ENCODE data around the gene PDLIM5.
A peak's percentile ranks its signal among the peaks of the same experiment; 100 is the strongest.

Gene PDLIM5

DNA sequence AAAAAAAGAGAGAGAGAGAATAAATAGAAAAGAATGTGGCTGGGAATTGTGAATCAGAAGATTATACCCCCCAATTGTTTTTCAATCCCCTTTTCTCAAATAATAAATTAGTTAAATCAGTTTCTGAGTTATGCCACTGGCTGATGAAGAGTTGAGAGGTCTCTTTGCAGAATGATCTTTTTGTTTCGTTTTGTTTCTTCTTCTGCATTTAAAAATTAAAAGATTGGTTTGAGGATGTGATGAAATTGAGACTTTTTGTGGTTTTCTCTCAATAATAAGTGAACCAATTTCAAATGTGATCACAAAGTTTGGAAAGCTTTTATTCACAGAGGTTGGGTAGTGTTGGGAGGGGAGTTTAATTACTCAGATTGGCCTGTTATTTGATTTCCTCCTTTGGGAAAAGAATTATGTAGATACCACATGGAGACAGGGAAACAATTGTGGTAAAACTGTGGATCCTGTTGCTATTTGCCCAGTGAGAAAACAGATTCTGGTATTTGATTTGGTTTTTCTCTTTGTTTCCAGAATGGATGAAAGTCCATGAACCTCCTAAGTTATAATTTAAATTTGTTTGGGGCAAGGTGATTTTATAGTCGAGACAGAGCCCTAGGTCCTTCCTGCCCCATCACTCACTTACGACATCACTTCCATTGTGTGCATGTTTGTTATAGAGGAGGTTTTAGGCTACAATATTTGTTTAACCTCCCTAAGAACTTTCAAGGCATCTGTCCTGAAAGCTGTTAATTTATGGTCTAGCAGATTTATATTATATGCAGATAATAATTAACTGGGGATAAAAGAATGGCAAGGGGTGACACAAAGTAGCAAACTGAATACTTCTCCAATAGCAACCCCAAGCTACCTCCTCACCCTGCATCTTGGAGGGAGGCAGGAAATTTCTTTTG lies 214.0 kb downstream of the PDLIM5 start:
- DNase-seq, result no peak

GRCh38 chr4:94668724-94669123 lies 217.0 kb downstream of the PDLIM5 start:
- no peak for DNase-seq

GRCh38 chr4:94669672-94670664 lies 218.2 kb downstream of the PDLIM5 start:
- no peak for DNase-seq

DNA sequence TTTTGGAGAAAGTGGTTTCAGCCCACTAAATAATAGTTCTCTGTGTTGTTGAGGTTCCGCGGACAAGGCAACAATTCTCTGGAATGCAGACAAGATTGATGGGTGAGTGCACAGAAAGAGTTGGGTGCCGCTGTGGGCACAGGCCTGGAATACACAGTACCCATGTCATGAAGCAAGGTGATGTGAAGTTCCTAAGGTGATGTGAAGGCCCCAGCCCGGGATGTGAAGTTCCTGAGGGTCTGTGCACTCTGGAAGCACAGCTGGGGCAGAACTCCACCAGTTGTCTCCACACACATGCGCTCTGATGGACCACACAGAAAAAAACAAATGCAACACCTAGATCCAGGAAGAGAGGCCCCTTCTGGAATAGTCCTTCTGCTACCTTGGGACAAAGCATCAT lies 219.4 kb downstream of the PDLIM5 start:
- DNase-seq, result no peak

DNA sequence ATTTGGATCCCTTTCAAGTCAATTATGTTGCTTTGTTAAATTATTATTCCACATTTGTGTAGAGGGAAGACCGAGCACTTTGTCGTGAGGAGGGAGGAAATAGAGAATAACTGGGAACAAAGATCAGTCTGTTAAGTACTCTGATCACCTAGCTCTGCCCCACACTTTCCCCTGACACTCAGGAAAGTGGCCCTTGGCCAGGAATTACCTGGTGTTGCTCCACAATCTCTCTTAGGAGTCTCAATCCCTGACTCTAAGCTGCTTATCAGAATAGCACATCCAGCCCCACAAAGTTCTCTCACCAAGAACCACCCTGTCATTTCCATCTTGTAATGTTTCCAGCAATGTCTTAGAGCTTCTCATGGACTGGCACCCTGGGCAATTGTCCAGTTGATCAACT lies 222.2 kb downstream of the PDLIM5 start:
- DNase-seq, result no peak

DNA sequence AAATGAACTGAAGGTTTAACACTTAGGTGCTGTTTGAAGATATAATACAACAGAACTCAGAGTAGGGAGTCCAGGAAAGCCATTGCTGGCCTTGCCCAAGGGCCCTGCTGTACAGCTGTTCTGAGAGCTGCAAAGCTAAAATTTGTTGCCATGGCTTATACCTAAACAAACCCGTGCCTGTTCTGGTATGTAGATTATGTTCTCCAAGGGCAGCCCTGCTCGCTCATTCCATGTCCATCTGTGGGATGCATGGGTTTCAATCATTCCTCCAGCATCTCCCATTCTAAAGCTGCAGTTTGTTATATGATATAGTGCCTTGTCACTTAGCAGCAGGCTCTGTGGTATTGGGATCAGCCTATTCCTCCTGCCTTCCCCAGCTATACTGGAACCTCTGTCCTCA lies 225.2 kb downstream of the PDLIM5 start:
- no peak for DNase-seq

DNA sequence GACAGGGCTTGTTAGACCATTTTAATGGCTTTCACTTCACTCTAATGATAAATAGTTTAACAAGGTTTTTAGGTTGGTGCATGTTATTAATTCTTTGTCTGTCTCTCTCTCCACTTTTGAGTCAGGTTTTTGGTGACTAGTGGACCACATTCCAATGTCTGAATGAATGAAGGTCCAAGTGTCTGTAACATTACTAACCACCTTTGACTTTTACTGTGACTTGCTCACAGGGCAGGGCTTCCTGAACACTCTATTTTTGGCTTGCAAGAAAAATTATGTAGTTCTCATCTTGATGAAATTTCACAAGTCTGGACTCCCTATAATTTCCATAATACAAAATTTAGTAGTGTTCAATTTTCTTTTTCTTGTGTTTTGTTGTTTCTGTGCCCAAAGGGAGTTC lies 227.2 kb downstream of the PDLIM5 start:
- no peak for DNase-seq

DNA sequence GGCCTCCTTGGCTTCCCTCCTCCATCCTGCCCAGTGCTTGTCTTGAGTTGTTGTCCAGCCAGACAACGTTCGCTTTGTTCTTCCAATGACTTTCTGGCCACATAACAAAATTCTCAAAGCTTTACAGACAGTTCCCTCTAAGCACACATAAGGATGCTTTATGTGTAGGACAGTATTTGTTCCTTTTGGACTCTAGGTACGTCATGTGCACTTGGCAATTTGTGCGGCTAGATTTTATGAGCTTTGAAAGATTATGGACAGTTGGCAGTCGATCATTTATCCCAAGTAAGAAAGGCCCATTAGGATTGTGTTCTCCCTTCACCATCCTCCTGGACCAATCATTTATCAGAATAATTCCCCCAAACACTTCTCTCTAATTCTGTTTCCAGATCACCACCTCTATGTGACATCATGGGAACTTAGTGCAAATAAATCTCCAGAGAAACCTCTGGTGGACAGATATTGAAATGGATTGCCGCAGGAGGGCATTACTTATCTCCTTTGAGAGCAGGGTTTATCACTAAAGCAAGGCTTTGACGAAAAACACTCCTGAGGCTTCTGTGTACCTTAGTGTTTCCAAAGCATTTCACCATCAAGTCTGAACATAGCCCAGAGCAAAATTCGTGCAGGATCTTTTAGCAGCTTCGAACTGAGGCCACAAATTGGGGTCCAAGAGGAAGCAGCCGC lies 228.6 kb downstream of the PDLIM5 start:
- no peak for DNase-seq

GRCh38 chr4:94686086-94686485 lies 234.3 kb downstream of the PDLIM5 start:
- no peak for DNase-seq

DNA sequence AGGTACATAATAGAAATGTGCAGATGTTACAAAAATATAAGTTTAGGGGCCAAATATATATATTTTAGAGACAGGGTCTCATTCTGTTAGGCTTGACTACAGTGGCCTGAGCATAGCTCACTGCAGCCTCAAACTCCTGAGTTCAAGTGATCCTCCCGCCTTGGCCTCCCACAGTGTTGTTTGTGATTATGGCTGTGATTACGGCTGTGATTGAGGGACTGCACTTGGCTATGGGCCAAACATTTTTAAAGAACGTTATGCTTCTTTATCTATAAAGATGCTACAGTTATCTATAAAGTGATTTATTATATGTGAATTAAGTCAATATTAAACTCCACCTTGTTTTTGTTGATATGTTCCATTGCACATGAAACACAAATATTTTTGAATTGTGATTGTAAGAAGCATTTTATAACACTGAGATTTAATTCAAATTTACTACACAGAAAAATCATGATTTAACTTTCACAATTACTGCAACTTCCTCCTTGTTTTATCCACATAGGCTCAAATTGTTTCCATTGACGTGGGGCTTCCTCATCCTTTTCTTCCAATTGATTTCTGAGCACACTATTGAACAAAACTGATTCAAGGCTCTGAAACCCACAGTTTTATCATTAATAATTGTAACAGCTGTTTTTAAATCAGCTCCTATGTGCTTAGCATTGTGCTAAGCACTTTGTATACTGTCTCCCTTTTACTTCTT lies 237.6 kb downstream of the PDLIM5 start:
- DNase-seq, result peak; percentile 16 to 29 (median 28)

GRCh38 chr4:94690851-94691254 lies 239.1 kb downstream of the PDLIM5 start:
- peak in 2 of 3 donors; percentile 11 to 31 for DNase-seq

GRCh38 chr4:94691552-94691951 lies 239.8 kb downstream of the PDLIM5 start:
- no peak for DNase-seq

DNA sequence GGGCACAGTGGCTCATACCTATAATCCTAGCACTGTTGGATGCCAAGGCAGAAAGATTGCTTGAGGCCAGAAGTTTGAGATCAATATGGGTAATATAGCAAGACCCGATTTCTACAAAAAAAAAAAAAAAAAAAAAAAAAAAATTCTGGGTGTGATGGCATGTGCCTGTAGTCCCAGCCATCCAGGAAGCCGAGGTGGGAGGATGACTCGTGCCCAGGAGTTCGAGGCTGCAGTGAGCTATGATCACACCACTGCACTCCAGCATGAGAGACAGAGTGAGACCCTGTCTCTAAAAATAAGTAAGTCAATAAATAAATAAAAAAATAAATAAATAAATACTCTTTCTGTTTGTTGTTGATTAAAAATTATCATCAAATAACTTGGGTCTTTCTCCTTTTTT lies 243.6 kb downstream of the PDLIM5 start:
- DNase-seq, result peak; percentile 28 to 52 (median 35)

- no peak for DNase-seq
These were observed 246.4 kb downstream of the PDLIM5 start for GRCh38 chr4:94698187-94698586.

- DNase-seq, result no peak
These were observed 248.6 kb downstream of the PDLIM5 start for GRCh38 chr4:94700298-94700697.

- no peak for DNase-seq
These were observed 250.0 kb downstream of the PDLIM5 start for GRCh38 chr4:94701631-94702300.

GRCh38 chr4:94711635-94712034 lies 259.9 kb downstream of the PDLIM5 start:
- no peak for DNase-seq

- DNase-seq, result no peak
These were observed 262.8 kb downstream of the PDLIM5 start for GRCh38 chr4:94714365-94715160.

- no peak for DNase-seq
These were observed 264.0 kb downstream of the PDLIM5 start for GRCh38 chr4:94715726-94716125.

All from suppressor macrophage treated with lipopolysaccharide for 1 hour (primary cell).